DMS 273 (cell line): ENCODE results near the gene NPHP4.

Source experiments
- DNase-seq: peaks from one replicate; lab custom pipeline; 2025; ENCODE audit not compliant: unreplicated experiment; lab: John Stamatoyannopoulos, UW

The NPHP4 gene

DNA sequence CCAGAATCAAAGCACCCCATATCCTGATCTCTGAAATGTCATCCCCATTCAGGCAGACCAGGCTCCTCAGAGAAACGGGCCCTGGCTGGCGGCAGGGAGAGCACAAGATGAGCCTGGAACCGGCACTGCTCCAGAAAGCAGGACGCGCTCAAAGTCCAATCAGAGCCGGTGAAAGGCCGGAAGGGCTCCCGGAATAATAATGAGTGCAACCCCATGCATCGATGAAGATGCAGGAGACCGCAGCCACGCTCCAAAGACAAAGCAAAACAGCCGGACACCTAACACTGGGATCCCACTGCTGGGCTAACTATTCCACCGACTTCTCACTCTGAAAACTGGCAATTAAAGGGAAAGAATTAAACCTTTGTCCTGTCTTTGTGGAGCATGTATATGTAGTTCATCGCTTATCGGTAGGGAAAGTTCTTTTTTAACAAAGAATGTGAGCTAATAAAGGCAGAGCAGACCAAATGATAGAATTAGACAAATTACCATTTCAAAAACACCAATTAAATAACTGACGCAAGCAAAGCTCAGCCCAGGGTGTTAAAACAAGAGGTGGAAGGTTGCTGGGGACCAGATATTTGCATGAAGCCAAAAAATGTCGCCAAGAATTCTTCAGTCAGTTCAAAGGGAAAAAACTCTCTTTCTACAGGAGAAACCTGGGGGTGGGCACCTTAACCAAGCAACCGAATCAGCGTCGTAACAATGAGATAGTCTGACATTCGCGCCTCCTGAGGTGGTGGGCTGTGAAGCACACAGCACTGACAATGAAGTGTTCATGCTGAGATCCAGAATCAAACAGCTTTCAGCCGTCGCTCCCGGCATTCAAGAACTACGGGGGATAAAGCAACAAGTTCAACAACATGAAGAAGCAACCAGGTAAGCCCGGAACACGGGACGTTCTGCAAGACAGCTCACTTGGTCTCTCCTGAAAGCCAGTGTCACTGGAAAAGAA is 95.2 kb downstream of the NPHP4 start:
- no peak for DNase-seq

- DNase-seq: no peak
These were observed 96.5 kb downstream of the NPHP4 start for GRCh38 chr1:5895446-5896406.

DNA sequence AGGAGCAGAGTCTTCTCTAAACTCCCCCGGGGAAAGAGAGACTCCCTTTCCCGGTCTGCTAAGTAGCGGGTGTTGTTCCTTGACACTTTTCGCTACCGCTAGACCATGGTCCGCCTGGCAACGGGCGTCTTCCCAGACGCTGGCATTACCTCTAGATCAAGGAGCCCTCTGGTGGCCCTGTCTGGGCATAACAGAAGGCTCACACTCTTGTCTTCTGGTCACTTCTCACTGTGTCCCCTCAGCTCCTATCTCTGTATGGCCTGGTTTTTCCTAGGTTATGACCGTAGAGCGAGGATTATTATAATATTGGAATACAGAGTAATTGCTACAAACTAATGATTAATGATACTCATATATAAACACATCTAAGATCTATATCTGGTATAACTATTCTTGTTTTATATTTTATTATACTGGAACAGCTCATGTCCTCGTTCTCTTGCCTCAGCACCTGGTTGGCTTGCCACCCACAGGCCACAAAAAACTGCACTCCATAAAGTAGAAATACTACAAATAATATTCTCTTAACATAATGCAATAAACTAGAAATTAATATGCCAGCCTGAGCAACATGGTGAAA is 98.4 kb downstream of the NPHP4 start:
- peak; percentile 45 for DNase-seq

DNA sequence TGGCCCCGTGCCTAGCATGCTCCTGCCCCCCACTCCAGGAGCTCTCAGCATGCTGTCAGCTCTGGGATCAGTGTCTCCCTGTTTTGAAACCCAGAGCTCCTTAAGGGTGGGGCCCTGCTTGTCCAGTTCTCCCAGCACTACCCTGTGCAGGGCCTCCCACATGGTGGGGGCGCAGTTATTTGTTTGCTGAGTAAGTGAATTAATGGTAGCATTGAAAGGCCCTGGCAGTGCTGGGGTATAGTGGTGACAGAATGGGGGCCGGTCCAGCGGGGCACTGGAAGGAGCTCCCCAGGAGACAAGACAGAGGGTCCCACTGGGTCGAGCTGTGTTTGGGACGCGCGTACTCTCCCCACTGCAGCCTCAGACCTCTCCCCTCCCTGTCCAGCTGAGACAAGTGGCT is 99.9 kb downstream of the NPHP4 start:
- no peak for DNase-seq

DNA sequence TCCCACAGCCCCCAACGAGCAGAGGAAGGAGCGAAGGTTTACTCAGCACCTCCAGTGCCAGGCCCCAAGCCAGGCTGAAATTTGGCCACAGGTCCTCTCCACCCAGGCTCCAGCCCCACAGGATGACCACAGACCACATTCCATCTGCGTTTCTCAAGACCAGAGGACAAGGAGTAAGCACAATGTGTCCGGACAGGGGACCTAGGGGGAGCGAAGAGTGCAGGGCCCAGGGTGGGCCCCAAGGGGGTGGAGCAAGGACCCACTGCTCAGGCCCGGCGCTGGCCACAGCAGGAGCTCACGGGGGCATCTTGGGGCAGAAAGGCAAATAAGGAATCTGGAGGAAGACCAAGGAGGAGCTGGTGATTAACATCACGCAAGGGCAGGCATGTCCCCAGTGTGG is 100.5 kb downstream of the NPHP4 start:
- no peak for DNase-seq

GRCh38 chr1:5891137-5891536 is 101.1 kb downstream of the NPHP4 start:
- DNase-seq: no peak

DNA sequence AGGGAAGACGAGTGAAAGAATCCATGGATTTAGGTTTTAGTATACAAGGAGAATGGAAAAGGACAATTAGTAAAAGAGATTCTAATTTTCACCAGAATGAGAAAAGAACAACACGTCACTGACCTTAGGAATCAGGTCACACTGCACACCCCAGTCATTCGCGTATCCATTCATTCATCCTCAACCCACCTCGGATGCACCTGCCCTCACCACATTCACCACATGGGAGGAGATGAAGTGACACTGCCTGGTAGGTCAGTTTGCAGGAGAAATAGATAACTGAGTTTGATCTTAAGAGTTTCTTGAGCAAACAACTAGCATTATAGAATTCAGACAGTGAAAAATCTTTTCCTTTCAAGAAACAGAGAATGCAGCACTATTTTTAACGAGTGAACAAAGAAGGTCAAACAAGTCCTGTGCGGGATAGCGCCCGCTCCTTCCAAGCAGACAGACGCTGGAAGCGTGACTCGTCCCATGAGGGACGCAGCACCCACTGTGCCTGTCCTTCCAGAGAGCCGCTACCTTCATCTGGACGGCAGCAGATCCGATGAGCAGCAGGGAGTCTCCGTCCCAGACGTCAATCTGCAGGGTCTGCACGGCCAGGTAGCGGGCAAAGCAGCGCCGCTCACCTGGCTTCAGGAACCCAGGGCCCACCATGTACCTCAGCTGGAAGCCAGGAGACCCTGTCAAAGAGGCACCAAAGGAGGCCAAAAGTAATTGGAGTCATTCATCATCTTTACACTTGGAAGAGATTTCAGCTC is 101.7 kb downstream of the NPHP4 start:
- DNase-seq: no peak

DNA sequence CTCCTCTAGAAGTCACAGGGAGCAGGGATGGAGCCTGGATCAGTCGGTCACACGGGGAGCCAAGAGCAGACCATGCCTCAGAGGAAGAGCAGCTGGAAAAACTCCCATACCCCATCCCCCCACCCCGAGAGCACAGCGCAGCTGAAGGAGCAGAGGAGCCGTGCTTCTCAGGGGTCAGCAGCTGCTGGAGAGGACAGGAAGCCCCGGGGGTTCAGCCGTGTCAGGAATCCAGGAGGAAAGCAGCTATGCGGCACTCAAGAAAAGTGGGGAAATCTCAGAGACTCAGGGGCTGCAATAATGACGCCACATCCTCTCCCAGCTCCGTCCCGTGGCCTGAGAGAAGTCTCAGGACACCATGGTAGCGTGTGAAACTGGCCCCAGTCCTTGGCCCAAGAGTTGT is 102.3 kb downstream of the NPHP4 start:
- DNase-seq: no peak

GRCh38 chr1:5889462-5889861 is 102.8 kb downstream of the NPHP4 start:
- DNase-seq: no peak

DNA sequence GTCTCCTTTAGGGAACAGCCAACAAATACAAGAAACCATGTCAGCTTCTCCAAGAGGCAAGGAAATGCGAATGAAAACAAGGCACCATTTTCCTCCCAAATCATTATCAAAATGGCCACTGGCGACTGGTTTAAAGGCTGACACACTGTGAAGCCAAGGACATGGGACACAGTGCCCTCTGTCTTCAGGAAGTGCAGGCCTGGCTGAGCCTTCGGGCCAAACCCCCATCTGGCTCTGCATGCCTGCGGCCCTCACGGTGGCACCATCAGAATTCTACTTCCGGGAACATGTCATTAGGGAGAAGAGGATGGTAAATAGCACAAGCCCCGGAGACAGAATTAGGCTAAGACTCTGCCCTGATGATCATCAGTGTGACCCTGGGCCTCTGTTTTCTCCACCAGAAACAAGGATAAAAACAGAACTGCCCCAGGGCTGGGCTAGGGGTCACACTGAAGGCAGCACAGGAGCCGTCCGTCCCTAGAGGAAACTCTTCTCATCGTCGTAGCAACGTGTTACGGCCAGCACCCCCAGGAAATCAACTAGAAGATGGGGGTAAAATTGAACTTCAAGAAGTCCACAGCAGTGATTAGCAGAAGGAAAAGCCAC is 103.5 kb downstream of the NPHP4 start:
- DNase-seq: no peak

DNA sequence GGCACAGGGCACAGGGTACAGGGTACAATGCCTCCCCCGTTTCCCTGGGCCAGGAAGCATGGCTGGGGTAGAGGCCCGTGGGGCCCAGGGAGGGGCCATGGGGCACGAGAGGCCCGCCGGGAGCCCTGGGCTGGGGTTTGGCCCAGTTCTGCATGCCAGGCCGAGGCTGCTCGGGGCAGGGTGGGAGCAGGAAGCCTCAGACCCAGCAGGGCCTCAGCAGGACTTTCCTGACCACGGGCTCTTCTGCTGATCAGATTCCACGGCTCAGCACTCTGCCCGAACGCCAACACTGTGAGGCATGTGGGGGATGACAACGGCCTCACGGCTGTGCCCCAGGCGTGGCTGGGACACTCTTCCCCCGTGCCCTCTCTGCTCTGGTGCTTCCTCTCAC is 104.3 kb downstream of the NPHP4 start:
- no peak for DNase-seq

DNA sequence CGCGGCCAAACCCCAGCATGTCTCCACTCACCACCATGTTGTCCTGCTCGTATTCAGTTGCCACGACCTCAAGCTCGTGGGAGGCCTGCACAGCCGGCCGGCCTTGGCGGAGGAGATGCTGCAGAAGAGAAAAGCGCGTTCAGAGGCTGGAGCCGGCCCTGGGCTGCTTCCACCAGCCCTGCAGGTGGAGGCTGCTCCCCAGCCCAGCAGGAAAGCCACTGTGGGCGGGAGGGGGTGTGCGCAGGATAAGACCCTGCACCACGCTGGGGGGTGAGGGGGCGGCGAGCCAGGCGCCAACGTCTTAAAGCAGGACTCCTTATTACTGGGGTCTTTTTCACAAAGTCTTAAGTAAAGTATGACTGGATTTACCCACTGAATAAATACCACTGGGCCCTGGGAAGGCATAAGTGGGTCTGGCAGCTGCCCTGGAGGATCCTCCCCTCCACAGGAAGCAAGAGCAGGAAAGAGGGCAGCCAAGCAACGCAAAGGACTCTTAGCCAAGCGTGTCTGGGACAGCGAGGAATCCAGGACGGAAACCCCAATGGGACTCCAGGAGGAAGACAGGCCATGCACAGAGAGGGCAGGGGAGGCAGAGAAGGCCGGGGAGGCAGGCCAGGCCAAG is 104.8 kb downstream of the NPHP4 start:
- no peak for DNase-seq

GRCh38 chr1:5886541-5887348 is 105.5 kb downstream of the NPHP4 start:
- no peak for DNase-seq

DNA sequence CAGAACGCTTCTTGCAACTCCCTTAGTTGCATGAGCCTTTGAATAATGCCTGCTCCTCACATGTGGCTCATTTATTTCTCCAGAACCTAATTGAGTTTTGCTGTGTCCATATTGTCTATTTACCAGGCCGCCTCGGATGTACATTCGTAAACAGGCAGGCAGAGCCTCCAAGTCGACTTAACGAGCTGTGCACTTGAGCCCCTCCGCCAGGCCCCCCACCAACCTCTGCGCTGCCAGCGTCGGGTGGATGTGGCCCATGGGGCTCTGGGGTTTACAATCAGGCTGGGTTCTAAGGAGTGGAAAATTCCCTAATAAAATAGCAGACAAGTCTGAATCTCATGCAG is 106.1 kb downstream of the NPHP4 start:
- no peak for DNase-seq

GRCh38 chr1:5885471-5886139 is 106.6 kb downstream of the NPHP4 start:
- DNase-seq: no peak

GRCh38 chr1:5884110-5884509 is 108.1 kb downstream of the NPHP4 start:
- peak; percentile 8 for DNase-seq

GRCh38 chr1:5883129-5884048 is 108.8 kb downstream of the NPHP4 start:
- no peak for DNase-seq
